PFSK-1 (cell line): Measurements from ENCODE around the gene MAB21L4.

Experiments used
- POLR2AphosphoS5 ChIP-seq: IDR thresholded peaks from 2 replicates; pipeline ENCODE4 v1.6.1; 2012; ENCODE audit warnings: low read depth, mild to moderate bottlenecking, control low read depth, low read length, moderate library complexity
- SIN3A ChIP-seq: IDR thresholded peaks from 2 replicates; pipeline ENCODE4 v1.6.1; 2012; ENCODE audit warnings: mild to moderate bottlenecking, low read length, moderate library complexity, borderline replicate concordance; ENCODE audit not compliant: insufficient read depth
- TAF1 ChIP-seq: IDR thresholded peaks from 2 replicates; pipeline ENCODE4 v1.6.1; 2012; ENCODE audit warnings: low read length, control low read depth, borderline replicate concordance; ENCODE audit not compliant: insufficient read depth
- TF ChIP-seq, protein P1 (sequence below), 2 experiments: IDR thresholded peaks; 2 replicates each; pipeline versions ENCODE4 v1.6.1 to v1.8.0; 2011 to 2012; ENCODE audit warnings: low read depth in 2 of 2, low read length in 2 of 2, control low read depth in 1 of 2, inconsistent platforms in 1 of 2, mild to moderate bottlenecking in 1 of 2, moderate library complexity in 1 of 2; ENCODE audit not compliant: insufficient read depth in 1 of 2

GRCh38 chr2:240936106-240936505 is 40.1 kb upstream of the MAB21L4 start:
- TF ChIP-seq POLR2AphosphoS5, result no peak
- TF ChIP-seq, protein P1, sequence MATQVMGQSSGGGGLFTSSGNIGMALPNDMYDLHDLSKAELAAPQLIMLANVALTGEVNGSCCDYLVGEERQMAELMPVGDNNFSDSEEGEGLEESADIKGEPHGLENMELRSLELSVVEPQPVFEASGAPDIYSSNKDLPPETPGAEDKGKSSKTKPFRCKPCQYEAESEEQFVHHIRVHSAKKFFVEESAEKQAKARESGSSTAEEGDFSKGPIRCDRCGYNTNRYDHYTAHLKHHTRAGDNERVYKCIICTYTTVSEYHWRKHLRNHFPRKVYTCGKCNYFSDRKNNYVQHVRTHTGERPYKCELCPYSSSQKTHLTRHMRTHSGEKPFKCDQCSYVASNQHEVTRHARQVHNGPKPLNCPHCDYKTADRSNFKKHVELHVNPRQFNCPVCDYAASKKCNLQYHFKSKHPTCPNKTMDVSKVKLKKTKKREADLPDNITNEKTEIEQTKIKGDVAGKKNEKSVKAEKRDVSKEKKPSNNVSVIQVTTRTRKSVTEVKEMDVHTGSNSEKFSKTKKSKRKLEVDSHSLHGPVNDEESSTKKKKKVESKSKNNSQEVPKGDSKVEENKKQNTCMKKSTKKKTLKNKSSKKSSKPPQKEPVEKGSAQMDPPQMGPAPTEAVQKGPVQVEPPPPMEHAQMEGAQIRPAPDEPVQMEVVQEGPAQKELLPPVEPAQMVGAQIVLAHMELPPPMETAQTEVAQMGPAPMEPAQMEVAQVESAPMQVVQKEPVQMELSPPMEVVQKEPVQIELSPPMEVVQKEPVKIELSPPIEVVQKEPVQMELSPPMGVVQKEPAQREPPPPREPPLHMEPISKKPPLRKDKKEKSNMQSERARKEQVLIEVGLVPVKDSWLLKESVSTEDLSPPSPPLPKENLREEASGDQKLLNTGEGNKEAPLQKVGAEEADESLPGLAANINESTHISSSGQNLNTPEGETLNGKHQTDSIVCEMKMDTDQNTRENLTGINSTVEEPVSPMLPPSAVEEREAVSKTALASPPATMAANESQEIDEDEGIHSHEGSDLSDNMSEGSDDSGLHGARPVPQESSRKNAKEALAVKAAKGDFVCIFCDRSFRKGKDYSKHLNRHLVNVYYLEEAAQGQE (IDR thresholded peaks at IDR 0.05; ENCODE audit: insufficient read depth in 1 of 2, low read depth in 2 of 2, low read length in 2 of 2), result no peak
- TF ChIP-seq SIN3A, result no peak
- TF ChIP-seq TAF1, result no peak
